ENCODE data around the gene NOXA1.

The NOXA1 gene, protein sequence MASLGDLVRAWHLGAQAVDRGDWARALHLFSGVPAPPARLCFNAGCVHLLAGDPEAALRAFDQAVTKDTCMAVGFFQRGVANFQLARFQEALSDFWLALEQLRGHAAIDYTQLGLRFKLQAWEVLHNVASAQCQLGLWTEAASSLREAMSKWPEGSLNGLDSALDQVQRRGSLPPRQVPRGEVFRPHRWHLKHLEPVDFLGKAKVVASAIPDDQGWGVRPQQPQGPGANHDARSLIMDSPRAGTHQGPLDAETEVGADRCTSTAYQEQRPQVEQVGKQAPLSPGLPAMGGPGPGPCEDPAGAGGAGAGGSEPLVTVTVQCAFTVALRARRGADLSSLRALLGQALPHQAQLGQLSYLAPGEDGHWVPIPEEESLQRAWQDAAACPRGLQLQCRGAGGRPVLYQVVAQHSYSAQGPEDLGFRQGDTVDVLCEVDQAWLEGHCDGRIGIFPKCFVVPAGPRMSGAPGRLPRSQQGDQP

DNA sequence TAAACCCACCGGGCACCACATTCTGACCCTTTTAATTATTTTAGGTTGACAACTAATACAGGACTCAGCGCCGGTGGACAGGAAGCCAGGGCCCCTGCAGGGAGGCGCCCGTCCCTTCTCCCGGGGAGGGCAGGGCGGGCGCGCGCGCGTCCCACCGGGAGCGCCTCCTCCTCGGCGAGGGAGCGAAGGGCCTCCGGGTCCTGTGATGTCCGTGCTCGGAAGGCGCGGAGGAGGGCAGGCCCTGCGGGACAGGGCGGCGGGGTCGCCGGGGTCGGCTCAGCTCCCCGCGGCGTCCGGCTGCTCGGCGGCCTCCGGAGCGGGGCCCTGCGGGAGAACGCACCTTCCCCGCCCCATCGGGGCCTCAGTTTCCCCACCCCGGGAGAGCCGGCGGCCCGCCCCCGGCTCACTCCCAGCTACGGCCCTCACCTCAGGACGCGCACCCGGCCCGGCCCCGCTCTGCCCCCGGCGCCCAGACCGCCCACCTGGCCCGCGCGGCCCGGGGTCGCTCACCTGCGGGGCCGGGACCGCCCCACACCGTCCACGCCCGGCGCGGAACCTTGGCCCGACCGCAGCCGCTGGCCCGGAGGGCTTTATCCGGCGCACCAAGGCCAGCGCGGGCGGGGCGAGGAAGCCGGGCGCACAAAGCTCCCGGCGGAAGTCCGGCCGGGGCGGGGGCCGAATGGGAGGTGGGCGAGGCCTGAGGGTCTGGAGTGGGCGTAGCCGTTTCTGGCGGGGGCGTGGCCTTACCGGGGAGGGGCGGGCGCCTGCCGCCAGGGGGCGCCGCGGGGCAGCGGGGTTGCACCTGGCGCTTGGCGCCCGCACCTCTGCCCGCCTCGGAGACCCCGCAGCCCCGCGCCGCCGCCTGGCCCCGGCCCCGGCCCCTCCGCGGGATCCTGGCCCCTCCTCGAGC lies at the start of gene NOXA1, which contains the start of gene EXD3:
TSS of gene NOXA1 (plus strand) at position 790 of the 910 bp plus-strand sequence. CDS start 137 bp downstream, outside the sequence.
TSS of gene EXD3 (minus strand) at position 559 of the 910 bp plus-strand sequence. CDS start 27,805 bp downstream, outside the sequence.
- peaks cover 19% of the 10 kb centered on the region for H3K4me1 ChIP-seq (ENCODE audit: insufficient read depth, poor library complexity, severe bottlenecking)
- H3K36me3 ChIP-seq (ENCODE audit: low read depth), result 0 out of 2 replicates have a peak, but pooled peaks cover 5% of the 10 kb centered on the region
- peak; percentile 69 for ATAC-seq (ENCODE audit: low read depth)
- peak within 1 kb of the TSS; percentile 98 for H3K4me3 ChIP-seq (ENCODE audit: severe bottlenecking)
- H3K27ac ChIP-seq (ENCODE audit: poor library complexity, severe bottlenecking), result peak within 1 kb of the TSS; percentile 61
- no peaks in the 10 kb centered on the region for H3K27me3 ChIP-seq (ENCODE audit: insufficient read depth, poor library complexity, severe bottlenecking)
- H3K9me3 ChIP-seq (ENCODE audit: severe bottlenecking), result no peaks in the 10 kb centered on the region
- DNase-seq (ENCODE audit: low spot score), result peak; percentile 93
- TF ChIP-seq, protein P1, sequence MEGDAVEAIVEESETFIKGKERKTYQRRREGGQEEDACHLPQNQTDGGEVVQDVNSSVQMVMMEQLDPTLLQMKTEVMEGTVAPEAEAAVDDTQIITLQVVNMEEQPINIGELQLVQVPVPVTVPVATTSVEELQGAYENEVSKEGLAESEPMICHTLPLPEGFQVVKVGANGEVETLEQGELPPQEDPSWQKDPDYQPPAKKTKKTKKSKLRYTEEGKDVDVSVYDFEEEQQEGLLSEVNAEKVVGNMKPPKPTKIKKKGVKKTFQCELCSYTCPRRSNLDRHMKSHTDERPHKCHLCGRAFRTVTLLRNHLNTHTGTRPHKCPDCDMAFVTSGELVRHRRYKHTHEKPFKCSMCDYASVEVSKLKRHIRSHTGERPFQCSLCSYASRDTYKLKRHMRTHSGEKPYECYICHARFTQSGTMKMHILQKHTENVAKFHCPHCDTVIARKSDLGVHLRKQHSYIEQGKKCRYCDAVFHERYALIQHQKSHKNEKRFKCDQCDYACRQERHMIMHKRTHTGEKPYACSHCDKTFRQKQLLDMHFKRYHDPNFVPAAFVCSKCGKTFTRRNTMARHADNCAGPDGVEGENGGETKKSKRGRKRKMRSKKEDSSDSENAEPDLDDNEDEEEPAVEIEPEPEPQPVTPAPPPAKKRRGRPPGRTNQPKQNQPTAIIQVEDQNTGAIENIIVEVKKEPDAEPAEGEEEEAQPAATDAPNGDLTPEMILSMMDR (IDR thresholded peaks at IDR 0.05; ENCODE audit: poor library complexity, severe bottlenecking), result peak; percentile 96

DNA sequence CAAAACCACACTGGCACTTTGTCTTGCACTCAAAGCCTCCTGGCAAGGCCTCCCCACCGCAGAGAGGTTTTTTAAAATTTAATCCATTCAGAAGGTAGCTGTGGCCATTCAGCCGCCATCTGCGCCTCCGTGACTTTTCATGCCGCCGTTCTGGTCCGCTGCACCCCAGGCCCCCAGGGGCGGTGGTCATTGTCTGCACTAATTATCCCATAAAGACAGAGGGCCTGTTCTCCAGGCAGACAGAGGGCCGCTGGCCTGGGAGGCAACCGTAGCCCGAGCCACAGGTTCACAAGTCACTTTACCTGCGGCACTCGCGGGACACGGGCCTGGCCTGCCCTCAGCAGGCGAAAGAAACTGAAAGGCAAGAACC lies 49.6 kb upstream of the NOXA1 start:
- no peak for DNase-seq (ENCODE audit: low spot score)
- no peak for ATAC-seq (ENCODE audit: low read depth)
- H3K4me3 ChIP-seq (ENCODE audit: severe bottlenecking), result no peak overlapping the region
- no peaks in the 10 kb centered on the region for H3K27me3 ChIP-seq (ENCODE audit: insufficient read depth, poor library complexity, severe bottlenecking)
- TF ChIP-seq, protein P1 (IDR thresholded peaks at IDR 0.05; ENCODE audit: poor library complexity, severe bottlenecking), result no peak
- H3K4me1 ChIP-seq (ENCODE audit: insufficient read depth, poor library complexity, severe bottlenecking), result no peaks in the 10 kb centered on the region
- H3K9me3 ChIP-seq (ENCODE audit: severe bottlenecking), result no peaks in the 10 kb centered on the region
- no peak overlapping the region for H3K27ac ChIP-seq (ENCODE audit: poor library complexity, severe bottlenecking)
- H3K36me3 ChIP-seq (ENCODE audit: low read depth), result no peaks in the 10 kb centered on the region

DNA sequence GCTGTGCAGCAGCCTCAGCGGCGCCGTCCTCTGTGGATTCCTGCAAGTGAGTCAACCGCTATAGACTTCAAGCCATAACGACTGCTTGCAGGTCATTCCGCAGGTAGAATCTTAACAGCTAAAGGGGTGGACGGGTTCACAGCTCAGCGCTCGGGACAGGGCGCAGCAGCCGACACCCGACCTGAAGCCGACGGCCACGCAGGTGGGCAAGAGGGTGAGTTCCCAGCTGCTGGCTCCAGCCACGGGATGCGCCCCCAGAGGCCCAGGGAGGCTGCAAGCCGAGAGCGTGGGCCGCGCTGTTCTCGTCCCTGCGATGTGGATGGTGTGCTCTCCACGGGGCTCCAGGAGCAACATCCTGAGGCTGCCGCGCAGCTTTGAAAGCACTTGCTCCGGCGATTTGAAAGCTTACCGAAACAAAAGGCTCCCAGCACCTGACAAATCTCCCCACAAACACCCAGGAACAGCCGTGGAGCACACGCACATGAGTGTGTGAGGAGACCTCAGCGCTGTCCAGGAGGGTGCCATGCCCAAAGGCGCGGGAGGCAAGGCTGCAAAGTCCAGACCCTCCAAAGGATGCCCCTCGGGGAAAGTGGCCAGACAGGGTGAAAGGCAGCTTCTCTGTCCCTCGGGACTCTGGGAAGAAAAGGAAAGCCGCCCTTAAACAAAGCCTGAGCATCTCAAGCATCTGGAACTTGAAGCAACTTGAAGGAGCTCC lies 48.9 kb upstream of the NOXA1 start:
- Histone ChIP-seq H3K4me3 (ENCODE audit: severe bottlenecking) (no peak overlapping the region), H3K9me3 (ENCODE audit: severe bottlenecking) (no peaks in the 10 kb centered on the region), H3K27ac (ENCODE audit: poor library complexity, severe bottlenecking) (no peak overlapping the region), H3K36me3 (ENCODE audit: low read depth) (no peaks in the 10 kb centered on the region), H3K27me3 (ENCODE audit: insufficient read depth, poor library complexity, severe bottlenecking) (no peaks in the 10 kb centered on the region), H3K4me1 (ENCODE audit: insufficient read depth, poor library complexity, severe bottlenecking) (no peaks in the 10 kb centered on the region)
- TF ChIP-seq, protein P1 (IDR thresholded peaks at IDR 0.05; ENCODE audit: poor library complexity, severe bottlenecking), result no peak
- ATAC-seq (ENCODE audit: low read depth), result no peak
- DNase-seq (ENCODE audit: low spot score), result no peak

DNA sequence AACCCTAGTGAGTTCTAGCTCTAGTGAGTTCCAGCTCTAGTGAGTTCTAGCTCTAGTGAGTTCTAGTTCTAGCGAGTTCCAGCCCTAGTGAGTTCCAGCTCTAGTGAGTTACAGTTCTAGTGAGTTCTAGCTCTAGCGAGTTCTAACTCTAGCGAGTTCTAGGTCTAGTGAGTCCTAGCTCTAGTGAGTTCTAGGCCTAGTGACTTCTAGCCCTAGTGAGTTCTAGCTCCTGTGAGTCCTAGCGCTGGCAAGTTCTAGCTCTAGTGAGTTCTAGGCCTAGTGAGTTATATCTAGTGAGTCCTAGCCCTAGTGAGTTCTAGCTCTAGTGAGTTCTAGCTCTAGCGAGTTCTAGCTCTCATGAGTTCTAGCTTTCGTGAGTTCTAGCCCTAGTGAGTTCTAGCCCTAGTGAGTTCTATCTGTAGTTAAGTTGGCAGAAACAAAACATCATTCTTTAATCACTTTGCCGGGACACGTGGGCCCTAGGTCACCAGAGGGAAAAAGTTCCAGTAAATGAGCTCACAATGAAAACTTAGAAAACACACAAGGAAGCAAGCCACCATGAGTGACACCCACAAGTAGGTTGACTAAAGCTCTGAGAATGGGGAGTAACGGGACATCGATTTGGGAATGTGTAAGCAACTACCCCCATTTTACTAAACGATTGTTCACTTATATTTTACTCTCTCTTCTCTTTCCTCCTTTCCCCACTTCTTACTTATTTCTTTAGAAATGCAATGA lies 47.7 kb upstream of the NOXA1 start:
- TF ChIP-seq, protein P1 (IDR thresholded peaks at IDR 0.05; ENCODE audit: poor library complexity, severe bottlenecking), result no peak
- ATAC-seq (ENCODE audit: low read depth), result no peak
- Histone ChIP-seq H3K27me3 (ENCODE audit: insufficient read depth, poor library complexity, severe bottlenecking) (no peaks in the 10 kb centered on the region), H3K9me3 (ENCODE audit: severe bottlenecking) (no peaks in the 10 kb centered on the region), H3K4me3 (ENCODE audit: severe bottlenecking) (no peak overlapping the region), H3K27ac (ENCODE audit: poor library complexity, severe bottlenecking) (no peak overlapping the region), H3K4me1 (ENCODE audit: insufficient read depth, poor library complexity, severe bottlenecking) (no peaks in the 10 kb centered on the region), H3K36me3 (ENCODE audit: low read depth) (no peaks in the 10 kb centered on the region)
- no peak for DNase-seq (ENCODE audit: low spot score)
